Heart left ventricle (tissue), 13 donors: ENCODE results near the gene CRMP1.

Source experiments
- CTCF ChIP-seq, 12 donors: fragments of 200-600 bp; sonication (generic) in 4 of 12; IDR thresholded peaks; one replicate each; pipeline versions ENCODE4 v1.5.0 to v1.8.0; 2018 to 2022; ENCODE audit warnings: antibody characterized with exemption in 12 of 12, mild to moderate bottlenecking in 5 of 12
- POLR2A ChIP-seq, 2 donors: fragments of 450-650 bp; IDR thresholded peaks; one replicate each; pipeline ENCODE4 v1.6.1; 2017; ENCODE audit warnings: antibody characterized with exemption in 2 of 2, mild to moderate bottlenecking in 2 of 2, moderate library complexity in 2 of 2
- donor health status: ischemic (EF 13 %, LVEDD 7.1; RV severe dilation, severe dysfunction).
- donor health status: DM: no; HTN: yes; CAD: no.
- donor health status: DM: no; HTN: no; CAD: no.
- donor health status: ischemic (EF 25% LVEDD 6.9; RV normal size, moderate dysfunction).
- donor health status: ischemic (EF 25% LVEDD 5.7; RV mildly dilated, moderate dysfunction).
- donor health status: ischemic (EF 35%, LVEDD 5.7; RV mildly dilated, moderate dysfunction).
- donor health status: nonischemic (EF 11% LVEDD 7.7; RV severe dilation, severe dysfunction).
- donor health status: DM: yes; HTN: yes; CAD: no.
- donor health status: PGD.
- donor health status: ischemic (EF 29% LVEDD 5.4; RV normal size, mild dysfunction).
- donor health status: nonischemic (EF 23%, LVEDD 6.1; RV moderate dilation, normal function).

- TF ChIP-seq POLR2A (IDR thresholded peaks at IDR 0.05) (no peak), CTCF (IDR thresholded peaks at IDR 0.05) (no peak)
These were observed 111.9 kb downstream of the CRMP1 start for GRCh38 chr4:5780831-5781480.
